ENCODE data around the gene OBSL1.

GRCh38 chr2:219571311-219572236 is at the start of gene OBSL1:
- TF ChIP-seq CTCF (conservative IDR thresholded peaks at IDR 0.05; ENCODE audit: low read depth, low read length) (no peak), EZH2 (IDR thresholded peaks at IDR 0.05; ENCODE audit: borderline replicate concordance, low read depth, low read length, poor library complexity, severe bottlenecking) (no peak)
